ENCODE measurements around the gene CCDC171.

The CCDC171 gene

DNA sequence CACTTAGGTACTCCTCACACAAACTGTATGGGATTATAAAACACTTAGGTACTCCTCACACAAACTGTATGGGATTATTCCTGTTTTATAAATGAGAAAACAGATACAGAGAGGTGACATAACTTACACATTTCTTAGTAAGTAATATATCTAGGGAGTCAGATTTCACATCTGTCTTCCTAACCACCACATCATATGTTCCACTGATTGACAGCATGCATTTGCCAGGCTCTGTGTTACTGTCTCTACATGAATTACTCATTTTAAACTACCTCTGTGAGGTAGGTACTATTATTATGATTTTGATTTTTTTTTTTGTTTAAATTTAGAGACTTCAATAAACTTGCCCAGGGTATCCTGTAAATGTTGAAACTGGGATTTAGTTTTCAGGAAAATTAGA lies 232.7 kb downstream of the CCDC171 start:
- ChIA-PET CTCF (no interaction called here), POLR2A (no interaction called here)
- Histone ChIP-seq H3K36me3 (ENCODE audit: control insufficient read depth in 2 of 2, insufficient read depth in 1 of 2, low read length in 2 of 2) (no peaks in the 10 kb centered on the region), H3K4me1 (ENCODE audit: control insufficient read depth, insufficient read depth, low read length) (no peaks in the 10 kb centered on the region), H3K4me3 (ENCODE audit: low read depth, low read length) (no peak overlapping the region), H3K27ac (ENCODE audit: extremely low read depth, low read depth, low read length) (no peak overlapping the region), H3K9me3 (ENCODE audit: control insufficient read depth, insufficient read depth, low read depth, low read length) (no peaks in the 10 kb centered on the region)
- TF ChIP-seq ZNF132 (tag by site-specific recombination; IDR thresholded peaks at IDR 0.05; ENCODE audit: borderline replicate concordance): no peak
- TF ChIP-seq ZNF23 (tag by site-specific recombination; IDR thresholded peaks at IDR 0.05; ENCODE audit: borderline replicate concordance): no peak
- no peak for TF ChIP-seq ZNF214 (tag by site-specific recombination; IDR thresholded peaks at IDR 0.05; ENCODE audit: borderline replicate concordance)
- no peak for TF ChIP-seq ZBTB11 (tag by site-specific recombination; conservative IDR thresholded peaks at IDR 0.05; ENCODE audit: low read depth)
- no peak for TF ChIP-seq ELK4 (IDR thresholded peaks at IDR 0.05; ENCODE audit: borderline replicate concordance, low read depth, low read length)
- no peak for TF ChIP-seq SP2 (tag by site-specific recombination; IDR thresholded peaks at IDR 0.05)
- no peak for TF ChIP-seq ZNF791 (tag by site-specific recombination; IDR thresholded peaks at IDR 0.05)
- TF ChIP-seq ZNF16 (tag by site-specific recombination; IDR thresholded peaks at IDR 0.05; ENCODE audit: low read depth): no peak
- no peak for TF ChIP-seq ZNF658 (tag by site-specific recombination; IDR thresholded peaks at IDR 0.05)
- no peak for TF ChIP-seq KLF10 (tag by site-specific recombination; IDR thresholded peaks at IDR 0.05)
- TF ChIP-seq ZNF169 (tag by site-specific recombination; IDR thresholded peaks at IDR 0.05): no peak
- TF ChIP-seq SALL2 (tag by site-specific recombination; IDR thresholded peaks at IDR 0.05; ENCODE audit: borderline replicate concordance): no peak
- TF ChIP-seq BCL11B (tag by site-specific recombination; IDR thresholded peaks at IDR 0.05; ENCODE audit: low read depth): no peak
- TF ChIP-seq ZIC2 (tag by site-specific recombination; IDR thresholded peaks at IDR 0.05): no peak
- no peak for TF ChIP-seq YY1 (tag by site-specific recombination; IDR thresholded peaks at IDR 0.05)
- no peak for TF ChIP-seq ZNF274 (IDR thresholded peaks at IDR 0.05; ENCODE audit: low read length)
- TF ChIP-seq ZNF274 (tag by site-specific recombination; IDR thresholded peaks at IDR 0.05; ENCODE audit: borderline replicate concordance): no peak

DNA sequence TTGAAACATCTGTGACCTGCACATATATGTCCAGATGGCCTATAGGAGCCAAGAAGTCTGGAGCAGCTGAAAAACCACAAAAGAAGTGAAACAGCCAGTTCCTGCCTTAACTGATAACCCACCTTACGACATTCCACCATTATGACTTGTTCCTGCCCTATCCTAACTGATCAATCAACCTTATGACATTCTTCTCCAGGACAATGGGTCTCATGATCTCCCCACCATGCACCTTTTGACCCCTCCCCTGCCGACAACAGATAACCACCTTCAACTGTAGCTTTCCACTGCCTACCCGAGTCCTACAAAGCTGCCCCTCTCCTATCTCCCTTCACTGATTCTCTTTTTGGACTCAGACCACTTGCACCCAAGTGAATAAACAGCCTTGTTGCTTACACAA lies 233.8 kb downstream of the CCDC171 start:
- Histone ChIP-seq H3K9me3 (ENCODE audit: control insufficient read depth, insufficient read depth, low read depth, low read length) (no peaks in the 10 kb centered on the region), H3K4me1 (ENCODE audit: control insufficient read depth, insufficient read depth, low read length) (no peaks in the 10 kb centered on the region), H3K36me3 (ENCODE audit: control insufficient read depth in 2 of 2, insufficient read depth in 1 of 2, low read length in 2 of 2) (no peaks in the 10 kb centered on the region), H3K4me3 (ENCODE audit: low read depth, low read length) (no peak overlapping the region), H3K27ac (ENCODE audit: extremely low read depth, low read depth, low read length) (no peak overlapping the region)
- ChIA-PET CTCF (no interaction called here), POLR2A (no interaction called here)
- no peak for TF ChIP-seq BCL11A (tag by site-specific recombination; IDR thresholded peaks at IDR 0.05; ENCODE audit: low read depth)
- no peak for TF ChIP-seq FEZF1 (tag by site-specific recombination; IDR thresholded peaks at IDR 0.05)
- TF ChIP-seq ZNF510 (tag by site-specific recombination; IDR thresholded peaks at IDR 0.05; ENCODE audit: insufficient replicate concordance): no peak
- TF ChIP-seq ZNF76 (tag by site-specific recombination; IDR thresholded peaks at IDR 0.05; ENCODE audit: borderline replicate concordance, low read depth): no peak
- TF ChIP-seq ZNF548 (tag by site-specific recombination; IDR thresholded peaks at IDR 0.05): no peak
- TF ChIP-seq ZNF266 (tag by site-specific recombination; IDR thresholded peaks at IDR 0.05; ENCODE audit: low read depth): no peak
- TF ChIP-seq, protein P1, sequence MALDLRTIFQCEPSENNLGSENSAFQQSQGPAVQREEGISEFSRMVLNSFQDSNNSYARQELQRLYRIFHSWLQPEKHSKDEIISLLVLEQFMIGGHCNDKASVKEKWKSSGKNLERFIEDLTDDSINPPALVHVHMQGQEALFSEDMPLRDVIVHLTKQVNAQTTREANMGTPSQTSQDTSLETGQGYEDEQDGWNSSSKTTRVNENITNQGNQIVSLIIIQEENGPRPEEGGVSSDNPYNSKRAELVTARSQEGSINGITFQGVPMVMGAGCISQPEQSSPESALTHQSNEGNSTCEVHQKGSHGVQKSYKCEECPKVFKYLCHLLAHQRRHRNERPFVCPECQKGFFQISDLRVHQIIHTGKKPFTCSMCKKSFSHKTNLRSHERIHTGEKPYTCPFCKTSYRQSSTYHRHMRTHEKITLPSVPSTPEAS (tag by site-specific recombination; IDR thresholded peaks at IDR 0.05): no peak
- no peak for TF ChIP-seq ZNF692 (tag by site-specific recombination; IDR thresholded peaks at IDR 0.05)
- no peak for TF ChIP-seq ZNF426 (tag by site-specific recombination; IDR thresholded peaks at IDR 0.05)
- no peak for TF ChIP-seq ZNF473 (tag by site-specific recombination; IDR thresholded peaks at IDR 0.05)
- TF ChIP-seq ZNF292 (tag by site-specific recombination; IDR thresholded peaks at IDR 0.05; ENCODE audit: borderline replicate concordance, low read depth): no peak
- no peak for TF ChIP-seq GLI2 (tag by site-specific recombination; IDR thresholded peaks at IDR 0.05; ENCODE audit: borderline replicate concordance, low read depth)

Measured in HEK293 (cell line).